ENCODE measurements around the gene PRKG1.

GRCh38 chr10:51145375-51145774 is 71.1 kb downstream of the PRKG1 start:
- TF ChIP-seq POLR2A (IDR thresholded peaks at IDR 0.05; ENCODE audit: low read depth, low read length) (no peak), CTCF (conservative IDR thresholded peaks at IDR 0.05; ENCODE audit: low read depth, low read length) (no peak), CEBPB (IDR thresholded peaks at IDR 0.05; ENCODE audit: low read depth, low read length) (no peak), USF2 (IDR thresholded peaks at IDR 0.05; ENCODE audit: low read depth, low read length) (no peak), MAFK (IDR thresholded peaks at IDR 0.05; ENCODE audit: low read depth, low read length) (no peak), RFX5 (IDR thresholded peaks at IDR 0.05; ENCODE audit: low read depth, low read length) (no peak), SMC3 (IDR thresholded peaks at IDR 0.05; ENCODE audit: low read depth, low read length) (no peak), CHD1 (IDR thresholded peaks at IDR 0.05; ENCODE audit: low read depth, low read length) (no peak)
